ENCODE measurements around the gene PLIN3. TPM values are rescaled to one million over a fixed set of nuclear protein-coding genes. Genes with fewer than 3 reads are reported as not detected.
A peak's percentile ranks its signal among the peaks of the same experiment; 100 is the strongest.

PLIN3 gene
- total RNA-seq, 1 experiment from 2014 or later: 157 TPM

DNA sequence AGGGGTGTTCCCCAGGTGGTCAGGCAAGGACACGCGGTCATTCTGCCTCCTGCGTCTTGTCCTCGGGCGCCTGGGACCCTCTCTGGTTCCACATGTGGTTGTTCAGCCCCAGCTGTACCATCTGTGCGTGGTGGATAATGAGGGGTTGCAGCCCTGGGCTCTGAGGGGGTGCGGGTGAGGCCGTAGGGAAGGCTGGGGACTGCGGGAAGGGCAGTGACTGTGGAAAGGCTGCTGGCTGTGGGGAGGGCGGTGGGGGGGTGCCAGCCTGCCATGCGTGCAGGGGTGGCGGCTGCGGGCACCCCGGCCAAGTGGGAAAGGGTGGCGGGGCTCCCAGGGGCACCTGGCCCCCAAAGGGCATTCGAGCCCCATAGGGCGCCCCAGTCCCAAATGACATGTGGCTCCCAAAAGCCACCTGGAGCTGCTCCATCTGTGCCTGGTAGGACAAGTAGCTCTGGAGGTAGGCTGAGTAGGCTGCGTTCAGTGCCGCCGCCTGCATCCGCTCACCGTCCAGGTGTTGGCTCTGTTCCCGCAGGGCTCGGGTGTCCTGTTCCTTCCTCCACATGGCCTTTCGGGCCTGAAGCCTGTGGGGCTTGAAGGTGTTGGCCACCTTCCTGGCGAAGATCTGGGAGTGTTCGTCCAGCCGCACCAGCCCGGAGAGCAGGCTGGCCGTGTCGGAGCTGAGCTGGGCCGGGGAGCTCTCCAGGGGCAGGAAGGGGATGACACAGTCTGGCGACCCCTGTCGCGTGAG lies 51.1 kb downstream of the PLIN3 start:
- intact Hi-C loops (cut with micrococcal nuclease; ENCODE audit: unreplicated experiment) (no loop called here), in situ Hi-C loops (cut with HindIII; ENCODE audit: low pct_unique_long_range_greater_than_20kb, low sequenced_read_pairs) (no loop called here)
- Histone ChIP-seq H3K27ac (ENCODE audit: low read length) (peak overlapping the region; percentile 67), H3K4me3 (ENCODE audit: low read depth in 2 of 2, low read length in 2 of 2) (no peak overlapping the region), H3K9me3 (ENCODE audit: control insufficient read depth, insufficient read depth, low read depth, low read length) (no peaks in the 10 kb centered on the region), H3K4me1 (ENCODE audit: control insufficient read depth, insufficient read depth, low read length) (peaks cover 8% of the 10 kb centered on the region), H3K36me3 (ENCODE audit: control insufficient read depth, insufficient read depth, low read length) (no peaks in the 10 kb centered on the region), H3K27me3 (ENCODE audit: control insufficient read depth, insufficient read depth, low read length) (no peaks in the 10 kb centered on the region)
- CTCF ChIA-PET: no interaction called here
- ATAC-seq (no peak), DNase-seq (ENCODE audit: low read depth, low spot score) (no peak)
- POLR2A ChIA-PET: interaction anchor here (0.7 kb wide), 1 partner anchor 136 kb away, joined by 6 read pairs; no protein-coding TSS in a partner anchor
- no TSS peak for BruUV-seq (replicated peaks)
- TF ChIP-seq, protein P1, sequence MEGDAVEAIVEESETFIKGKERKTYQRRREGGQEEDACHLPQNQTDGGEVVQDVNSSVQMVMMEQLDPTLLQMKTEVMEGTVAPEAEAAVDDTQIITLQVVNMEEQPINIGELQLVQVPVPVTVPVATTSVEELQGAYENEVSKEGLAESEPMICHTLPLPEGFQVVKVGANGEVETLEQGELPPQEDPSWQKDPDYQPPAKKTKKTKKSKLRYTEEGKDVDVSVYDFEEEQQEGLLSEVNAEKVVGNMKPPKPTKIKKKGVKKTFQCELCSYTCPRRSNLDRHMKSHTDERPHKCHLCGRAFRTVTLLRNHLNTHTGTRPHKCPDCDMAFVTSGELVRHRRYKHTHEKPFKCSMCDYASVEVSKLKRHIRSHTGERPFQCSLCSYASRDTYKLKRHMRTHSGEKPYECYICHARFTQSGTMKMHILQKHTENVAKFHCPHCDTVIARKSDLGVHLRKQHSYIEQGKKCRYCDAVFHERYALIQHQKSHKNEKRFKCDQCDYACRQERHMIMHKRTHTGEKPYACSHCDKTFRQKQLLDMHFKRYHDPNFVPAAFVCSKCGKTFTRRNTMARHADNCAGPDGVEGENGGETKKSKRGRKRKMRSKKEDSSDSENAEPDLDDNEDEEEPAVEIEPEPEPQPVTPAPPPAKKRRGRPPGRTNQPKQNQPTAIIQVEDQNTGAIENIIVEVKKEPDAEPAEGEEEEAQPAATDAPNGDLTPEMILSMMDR (IDR thresholded peaks at IDR 0.05): no peak
- no peak for TF ChIP-seq SIN3A (IDR thresholded peaks at IDR 0.05; ENCODE audit: borderline replicate concordance, insufficient read depth, low read depth, low read length)
- TF ChIP-seq, protein P2, sequence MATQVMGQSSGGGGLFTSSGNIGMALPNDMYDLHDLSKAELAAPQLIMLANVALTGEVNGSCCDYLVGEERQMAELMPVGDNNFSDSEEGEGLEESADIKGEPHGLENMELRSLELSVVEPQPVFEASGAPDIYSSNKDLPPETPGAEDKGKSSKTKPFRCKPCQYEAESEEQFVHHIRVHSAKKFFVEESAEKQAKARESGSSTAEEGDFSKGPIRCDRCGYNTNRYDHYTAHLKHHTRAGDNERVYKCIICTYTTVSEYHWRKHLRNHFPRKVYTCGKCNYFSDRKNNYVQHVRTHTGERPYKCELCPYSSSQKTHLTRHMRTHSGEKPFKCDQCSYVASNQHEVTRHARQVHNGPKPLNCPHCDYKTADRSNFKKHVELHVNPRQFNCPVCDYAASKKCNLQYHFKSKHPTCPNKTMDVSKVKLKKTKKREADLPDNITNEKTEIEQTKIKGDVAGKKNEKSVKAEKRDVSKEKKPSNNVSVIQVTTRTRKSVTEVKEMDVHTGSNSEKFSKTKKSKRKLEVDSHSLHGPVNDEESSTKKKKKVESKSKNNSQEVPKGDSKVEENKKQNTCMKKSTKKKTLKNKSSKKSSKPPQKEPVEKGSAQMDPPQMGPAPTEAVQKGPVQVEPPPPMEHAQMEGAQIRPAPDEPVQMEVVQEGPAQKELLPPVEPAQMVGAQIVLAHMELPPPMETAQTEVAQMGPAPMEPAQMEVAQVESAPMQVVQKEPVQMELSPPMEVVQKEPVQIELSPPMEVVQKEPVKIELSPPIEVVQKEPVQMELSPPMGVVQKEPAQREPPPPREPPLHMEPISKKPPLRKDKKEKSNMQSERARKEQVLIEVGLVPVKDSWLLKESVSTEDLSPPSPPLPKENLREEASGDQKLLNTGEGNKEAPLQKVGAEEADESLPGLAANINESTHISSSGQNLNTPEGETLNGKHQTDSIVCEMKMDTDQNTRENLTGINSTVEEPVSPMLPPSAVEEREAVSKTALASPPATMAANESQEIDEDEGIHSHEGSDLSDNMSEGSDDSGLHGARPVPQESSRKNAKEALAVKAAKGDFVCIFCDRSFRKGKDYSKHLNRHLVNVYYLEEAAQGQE (IDR thresholded peaks at IDR 0.05; ENCODE audit: insufficient read depth in 1 of 2, low read depth in 2 of 2, low read length in 1 of 2): no peak
- TF ChIP-seq POLR2AphosphoS5 (IDR thresholded peaks at IDR 0.05; ENCODE audit: low read depth, low read length): no peak
- TF ChIP-seq TCF7L2 (IDR thresholded peaks at IDR 0.05; ENCODE audit: low read depth, low read length): no peak

DNA sequence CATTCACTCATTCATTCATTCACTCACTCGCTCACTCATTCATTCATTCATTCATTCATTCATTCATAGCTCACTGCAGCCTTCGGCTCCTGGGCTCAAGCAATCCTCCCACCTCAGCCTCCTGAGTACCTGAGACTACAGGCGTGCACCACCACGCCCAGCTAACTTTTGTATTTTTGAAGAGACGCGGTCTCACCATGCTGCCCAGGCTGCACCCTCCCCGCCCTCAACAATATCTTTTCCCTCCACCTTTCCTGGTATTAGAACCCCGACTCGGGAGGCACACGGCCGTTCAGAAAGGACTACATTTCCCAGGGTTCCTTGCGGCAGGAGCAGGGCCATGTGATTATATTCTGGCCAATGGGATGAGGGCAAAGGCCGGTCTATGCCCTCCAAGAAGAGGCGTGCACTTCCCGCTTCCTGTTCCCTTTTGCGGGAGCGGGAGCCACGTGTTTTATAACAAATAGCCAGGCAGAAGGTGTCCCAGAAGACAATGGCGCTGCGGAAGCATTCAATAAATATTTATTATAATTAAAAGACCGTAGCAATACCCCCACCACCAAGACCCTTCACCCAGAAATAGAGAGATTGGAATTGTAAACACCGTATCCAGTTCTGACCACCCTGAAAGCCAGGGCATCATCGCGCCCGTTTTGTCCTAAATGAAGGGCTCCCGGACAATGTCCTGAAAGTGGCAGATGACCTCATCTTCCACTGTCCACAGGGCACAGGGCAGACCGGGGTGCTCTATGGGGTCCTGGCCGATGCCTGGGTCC lies 51.9 kb downstream of the PLIN3 start:
- no peaks in the 10 kb centered on the region for H3K27me3 ChIP-seq (ENCODE audit: control insufficient read depth, insufficient read depth, low read length)
- TF ChIP-seq POLR2AphosphoS5 (IDR thresholded peaks at IDR 0.05; ENCODE audit: low read depth, low read length) (no peak), TCF7L2 (IDR thresholded peaks at IDR 0.05; ENCODE audit: low read depth, low read length) (no peak), SIN3A (IDR thresholded peaks at IDR 0.05; ENCODE audit: borderline replicate concordance, insufficient read depth, low read depth, low read length) (no peak)
- TF ChIP-seq, protein P2 (IDR thresholded peaks at IDR 0.05; ENCODE audit: insufficient read depth in 1 of 2, low read depth in 2 of 2, low read length in 1 of 2): no peak
- TF ChIP-seq, protein P1 (IDR thresholded peaks at IDR 0.05): no peak
- ChIA-PET CTCF (no interaction called here), POLR2A (no interaction called here)
- BruUV-seq (replicated peaks): no TSS peak
- H3K27ac ChIP-seq (ENCODE audit: low read length): peak overlapping the region; percentile 67
- H3K4me3 ChIP-seq (ENCODE audit: low read depth in 2 of 2, low read length in 2 of 2): peak overlapping the region in 1 of 2 experiments; percentile 24; a peak in 1 of 4 replicates
- intact Hi-C loops (cut with micrococcal nuclease; ENCODE audit: unreplicated experiment): no loop called here
- DNase-seq (ENCODE audit: low read depth, low spot score): peak; percentile 41
- in situ Hi-C loops (cut with HindIII; ENCODE audit: low pct_unique_long_range_greater_than_20kb, low sequenced_read_pairs): no loop called here
- no peaks in the 10 kb centered on the region for H3K9me3 ChIP-seq (ENCODE audit: control insufficient read depth, insufficient read depth, low read depth, low read length)
- H3K36me3 ChIP-seq (ENCODE audit: control insufficient read depth, insufficient read depth, low read length): no peaks in the 10 kb centered on the region
- peak; percentile 71 for ATAC-seq
- peaks cover 8% of the 10 kb centered on the region for H3K4me1 ChIP-seq (ENCODE audit: control insufficient read depth, insufficient read depth, low read length)

Measured in Panc1 (cell line).